Measurements from ENCODE around the gene SEMA6A. TPM values are rescaled to one million over a fixed set of nuclear protein-coding genes. Genes with fewer than 3 reads are reported as not detected.

SEMA6A gene
- total RNA-seq, 1 donor: under 0.01 TPM

DNA sequence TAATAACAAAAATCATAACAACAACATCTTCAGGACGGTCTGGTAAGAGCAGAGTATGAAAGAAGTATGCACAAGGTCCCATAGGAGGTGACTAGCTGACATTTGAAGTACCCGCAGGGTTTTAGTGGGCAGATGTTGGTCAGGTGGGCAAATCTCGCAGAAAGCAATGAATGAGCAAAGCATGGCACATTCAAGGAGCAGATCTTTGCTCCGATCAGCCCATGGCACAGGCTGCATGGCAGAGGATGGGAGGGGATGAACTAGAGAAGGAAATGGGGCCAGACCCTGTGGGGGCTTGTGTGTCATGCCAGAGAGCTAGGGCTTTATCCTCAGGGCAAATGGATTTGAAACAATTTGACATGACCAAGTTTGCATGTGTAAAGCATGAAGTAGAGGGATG is 90.0 kb downstream of the SEMA6A start:
- H3K36me3 ChIP-seq (ENCODE audit: insufficient read depth, low read length): no peaks in the 10 kb centered on the region
- no peak overlapping the region for H3K4me3 ChIP-seq (ENCODE audit: insufficient read depth, low read length)
- H3K27me3 ChIP-seq (ENCODE audit: insufficient read depth, low read length): no peaks in the 10 kb centered on the region
- H2AFZ ChIP-seq (ENCODE audit: low read length): no peak overlapping the region
- H3K9me3 ChIP-seq (ENCODE audit: low read depth, low read length): no peaks in the 10 kb centered on the region
- DNase-seq (ENCODE audit: insufficient read length, low spot score, missing footprints): no peak
- peaks cover 5% of the 10 kb centered on the region for H3K4me1 ChIP-seq (ENCODE audit: insufficient read depth, low read length)
- H3K4me2 ChIP-seq (ENCODE audit: insufficient read depth, low read length): no peak overlapping the region
- H4K20me1 ChIP-seq (ENCODE audit: insufficient read depth, low read length): no peaks in the 10 kb centered on the region
- TF ChIP-seq, protein P1, sequence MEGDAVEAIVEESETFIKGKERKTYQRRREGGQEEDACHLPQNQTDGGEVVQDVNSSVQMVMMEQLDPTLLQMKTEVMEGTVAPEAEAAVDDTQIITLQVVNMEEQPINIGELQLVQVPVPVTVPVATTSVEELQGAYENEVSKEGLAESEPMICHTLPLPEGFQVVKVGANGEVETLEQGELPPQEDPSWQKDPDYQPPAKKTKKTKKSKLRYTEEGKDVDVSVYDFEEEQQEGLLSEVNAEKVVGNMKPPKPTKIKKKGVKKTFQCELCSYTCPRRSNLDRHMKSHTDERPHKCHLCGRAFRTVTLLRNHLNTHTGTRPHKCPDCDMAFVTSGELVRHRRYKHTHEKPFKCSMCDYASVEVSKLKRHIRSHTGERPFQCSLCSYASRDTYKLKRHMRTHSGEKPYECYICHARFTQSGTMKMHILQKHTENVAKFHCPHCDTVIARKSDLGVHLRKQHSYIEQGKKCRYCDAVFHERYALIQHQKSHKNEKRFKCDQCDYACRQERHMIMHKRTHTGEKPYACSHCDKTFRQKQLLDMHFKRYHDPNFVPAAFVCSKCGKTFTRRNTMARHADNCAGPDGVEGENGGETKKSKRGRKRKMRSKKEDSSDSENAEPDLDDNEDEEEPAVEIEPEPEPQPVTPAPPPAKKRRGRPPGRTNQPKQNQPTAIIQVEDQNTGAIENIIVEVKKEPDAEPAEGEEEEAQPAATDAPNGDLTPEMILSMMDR (IDR thresholded peaks at IDR 0.05; ENCODE audit: extremely low read depth, low read depth, low read length): no peak
- H3K79me2 ChIP-seq (ENCODE audit: insufficient read depth, low read length): no peaks in the 10 kb centered on the region
- no peak overlapping the region for H3K27ac ChIP-seq (ENCODE audit: low read depth, low read length)

DNA sequence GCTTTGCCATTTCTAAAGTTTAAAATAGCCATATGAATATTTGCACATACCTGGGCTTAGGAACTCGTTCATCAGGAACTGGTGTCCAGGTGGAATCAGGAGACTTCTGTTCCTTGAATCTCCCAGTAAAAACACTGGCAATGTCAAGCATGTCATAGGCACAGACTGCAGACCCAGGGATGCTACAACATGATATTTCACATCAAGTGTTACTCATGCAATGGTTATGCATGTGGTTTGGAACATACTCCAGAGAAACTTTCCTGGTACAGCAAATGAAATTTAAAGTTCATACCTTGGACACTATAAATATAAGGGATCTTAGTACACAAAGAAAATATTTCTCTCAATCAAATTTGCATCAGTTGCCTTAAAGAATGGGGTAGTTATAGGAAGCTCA is 92.2 kb downstream of the SEMA6A start:
- Histone ChIP-seq H3K36me3 (ENCODE audit: insufficient read depth, low read length) (no peaks in the 10 kb centered on the region), H3K4me3 (ENCODE audit: insufficient read depth, low read length) (no peak overlapping the region), H3K79me2 (ENCODE audit: insufficient read depth, low read length) (no peaks in the 10 kb centered on the region), H3K4me2 (ENCODE audit: insufficient read depth, low read length) (no peak overlapping the region), H3K27ac (ENCODE audit: low read depth, low read length) (no peak overlapping the region), H3K9me3 (ENCODE audit: low read depth, low read length) (no peaks in the 10 kb centered on the region), H3K27me3 (ENCODE audit: insufficient read depth, low read length) (no peaks in the 10 kb centered on the region), H3K4me1 (ENCODE audit: insufficient read depth, low read length) (peaks cover 5% of the 10 kb centered on the region), H4K20me1 (ENCODE audit: insufficient read depth, low read length) (no peaks in the 10 kb centered on the region), H2AFZ (ENCODE audit: low read length) (no peak overlapping the region)
- no peak for DNase-seq (ENCODE audit: insufficient read length, low spot score, missing footprints)
- TF ChIP-seq, protein P1 (IDR thresholded peaks at IDR 0.05; ENCODE audit: extremely low read depth, low read depth, low read length): no peak

DNA sequence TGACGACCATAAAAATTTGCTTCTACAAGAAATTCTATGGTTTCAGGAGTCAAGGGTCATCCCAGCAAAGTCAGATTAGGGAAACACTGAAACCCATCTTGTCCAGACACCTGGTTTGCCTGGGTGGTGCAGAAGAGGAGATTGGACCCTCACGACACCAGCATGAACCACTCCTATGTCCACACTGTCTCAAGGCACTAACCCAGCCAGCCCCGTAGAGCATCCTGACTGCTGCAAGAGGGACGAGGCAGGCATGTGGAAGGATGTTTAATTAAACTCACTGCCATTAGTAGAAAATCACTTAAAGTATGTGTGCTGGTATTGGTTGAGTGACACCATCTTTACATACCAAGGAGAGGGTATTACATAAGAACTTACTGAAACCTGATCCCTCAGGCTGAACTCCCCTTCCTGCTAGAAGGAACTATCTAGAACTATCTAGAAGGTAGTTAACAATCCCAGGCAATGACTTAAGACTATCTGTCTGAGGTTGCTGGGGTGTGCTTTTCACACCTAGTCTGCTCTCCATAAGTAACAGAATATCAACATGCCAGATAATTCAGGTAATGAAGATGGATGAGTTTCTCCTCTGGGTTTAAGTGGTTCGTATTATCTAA is 93.6 kb downstream of the SEMA6A start:
- no peak for DNase-seq (ENCODE audit: insufficient read length, low spot score, missing footprints)
- H3K9me3 ChIP-seq (ENCODE audit: low read depth, low read length): no peaks in the 10 kb centered on the region
- H3K27ac ChIP-seq (ENCODE audit: low read depth, low read length): no peak overlapping the region
- no peaks in the 10 kb centered on the region for H4K20me1 ChIP-seq (ENCODE audit: insufficient read depth, low read length)
- no peak overlapping the region for H2AFZ ChIP-seq (ENCODE audit: low read length)
- TF ChIP-seq, protein P1 (IDR thresholded peaks at IDR 0.05; ENCODE audit: extremely low read depth, low read depth, low read length): no peak
- H3K27me3 ChIP-seq (ENCODE audit: insufficient read depth, low read length): no peaks in the 10 kb centered on the region
- peaks cover 5% of the 10 kb centered on the region for H3K4me1 ChIP-seq (ENCODE audit: insufficient read depth, low read length)
- no peak overlapping the region for H3K4me3 ChIP-seq (ENCODE audit: insufficient read depth, low read length)
- no peak overlapping the region for H3K4me2 ChIP-seq (ENCODE audit: insufficient read depth, low read length)
- H3K79me2 ChIP-seq (ENCODE audit: insufficient read depth, low read length): no peaks in the 10 kb centered on the region
- H3K36me3 ChIP-seq (ENCODE audit: insufficient read depth, low read length): no peaks in the 10 kb centered on the region

DNA sequence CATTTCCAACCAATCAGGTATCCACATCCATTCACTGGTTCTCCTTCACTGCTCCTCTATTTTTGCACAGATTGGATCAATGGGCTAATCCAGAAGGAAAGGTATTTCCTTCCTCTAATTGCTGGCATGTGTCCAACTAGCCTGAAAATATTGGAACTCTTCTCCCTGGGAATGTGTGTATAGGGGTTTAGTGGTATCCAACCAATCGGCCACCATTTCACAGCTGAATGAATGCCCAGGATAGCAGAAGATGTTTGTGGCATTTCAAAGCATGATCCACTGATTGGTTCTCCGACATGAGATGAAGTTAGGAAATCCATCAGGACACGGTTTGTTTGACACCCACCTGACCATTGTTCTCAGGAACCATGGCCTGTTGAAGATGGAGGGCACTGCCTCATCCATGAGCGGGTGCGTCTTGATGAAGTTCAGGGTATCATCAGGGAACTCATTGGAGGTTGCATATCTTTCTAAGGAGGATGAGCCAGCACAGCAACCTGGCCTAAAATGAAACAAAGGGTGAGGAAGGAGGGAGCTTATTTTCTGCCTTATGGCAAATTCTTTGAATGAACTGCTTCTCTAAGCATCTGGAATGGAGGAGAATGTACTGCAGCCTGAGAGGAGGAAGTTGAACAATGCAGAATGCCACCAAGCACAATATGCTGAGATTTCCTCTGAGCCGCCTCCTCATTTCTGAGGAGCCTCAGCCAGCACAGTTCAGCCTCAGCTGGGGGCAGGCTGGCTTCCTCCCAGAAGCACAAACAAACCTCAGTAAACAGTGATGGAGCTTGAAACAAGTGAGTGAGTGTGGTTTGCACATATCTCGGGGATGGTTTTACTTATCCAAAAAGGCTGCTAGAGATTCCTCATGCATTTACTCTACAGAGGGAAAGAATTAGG is 94.6 kb downstream of the SEMA6A start:
- H3K4me3 ChIP-seq (ENCODE audit: insufficient read depth, low read length): no peak overlapping the region
- no peak for DNase-seq (ENCODE audit: insufficient read length, low spot score, missing footprints)
- no peaks in the 10 kb centered on the region for H4K20me1 ChIP-seq (ENCODE audit: insufficient read depth, low read length)
- peaks cover 5% of the 10 kb centered on the region for H3K4me1 ChIP-seq (ENCODE audit: insufficient read depth, low read length)
- H3K9me3 ChIP-seq (ENCODE audit: low read depth, low read length): no peaks in the 10 kb centered on the region
- H3K27me3 ChIP-seq (ENCODE audit: insufficient read depth, low read length): no peaks in the 10 kb centered on the region
- no peak overlapping the region for H3K27ac ChIP-seq (ENCODE audit: low read depth, low read length)
- TF ChIP-seq, protein P1 (IDR thresholded peaks at IDR 0.05; ENCODE audit: extremely low read depth, low read depth, low read length): no peak
- H3K36me3 ChIP-seq (ENCODE audit: insufficient read depth, low read length): no peaks in the 10 kb centered on the region
- no peak overlapping the region for H3K4me2 ChIP-seq (ENCODE audit: insufficient read depth, low read length)
- H2AFZ ChIP-seq (ENCODE audit: low read length): no peak overlapping the region
- H3K79me2 ChIP-seq (ENCODE audit: insufficient read depth, low read length): no peaks in the 10 kb centered on the region

Measured in osteoblast (primary cell).